GM12801 (cell line): Measurements from ENCODE around the gene SPINT2.

Source experiments
- TF ChIP-seq, protein P1 (sequence below): IDR thresholded peaks from one replicate; pipeline ENCODE4 v1.5.1; 2011; ENCODE audit warnings: control low read depth; ENCODE audit not compliant: insufficient read length; ENCODE audit errors: extremely low read depth

Gene SPINT2

DNA sequence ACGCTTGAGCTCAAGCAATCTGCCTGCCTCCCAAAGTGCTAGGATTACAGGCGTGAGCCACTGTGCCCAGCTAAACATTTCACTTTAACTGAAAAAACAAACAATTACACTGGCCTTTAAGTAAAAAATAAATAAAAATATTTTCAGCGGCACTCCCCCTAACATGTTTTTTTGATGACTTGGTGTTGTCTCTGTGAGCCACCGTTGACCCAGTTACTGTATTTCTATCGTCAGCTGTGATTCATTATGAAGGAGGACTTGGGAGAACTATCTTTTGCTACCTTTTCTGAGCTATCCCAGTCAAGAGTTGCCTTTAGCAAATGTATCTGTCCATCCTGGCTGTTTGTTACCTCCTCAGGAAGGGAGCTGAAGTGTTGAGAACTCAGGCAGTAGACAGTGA, 21.2 kb downstream of the SPINT2 start:
- TF ChIP-seq, protein P1, sequence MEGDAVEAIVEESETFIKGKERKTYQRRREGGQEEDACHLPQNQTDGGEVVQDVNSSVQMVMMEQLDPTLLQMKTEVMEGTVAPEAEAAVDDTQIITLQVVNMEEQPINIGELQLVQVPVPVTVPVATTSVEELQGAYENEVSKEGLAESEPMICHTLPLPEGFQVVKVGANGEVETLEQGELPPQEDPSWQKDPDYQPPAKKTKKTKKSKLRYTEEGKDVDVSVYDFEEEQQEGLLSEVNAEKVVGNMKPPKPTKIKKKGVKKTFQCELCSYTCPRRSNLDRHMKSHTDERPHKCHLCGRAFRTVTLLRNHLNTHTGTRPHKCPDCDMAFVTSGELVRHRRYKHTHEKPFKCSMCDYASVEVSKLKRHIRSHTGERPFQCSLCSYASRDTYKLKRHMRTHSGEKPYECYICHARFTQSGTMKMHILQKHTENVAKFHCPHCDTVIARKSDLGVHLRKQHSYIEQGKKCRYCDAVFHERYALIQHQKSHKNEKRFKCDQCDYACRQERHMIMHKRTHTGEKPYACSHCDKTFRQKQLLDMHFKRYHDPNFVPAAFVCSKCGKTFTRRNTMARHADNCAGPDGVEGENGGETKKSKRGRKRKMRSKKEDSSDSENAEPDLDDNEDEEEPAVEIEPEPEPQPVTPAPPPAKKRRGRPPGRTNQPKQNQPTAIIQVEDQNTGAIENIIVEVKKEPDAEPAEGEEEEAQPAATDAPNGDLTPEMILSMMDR: no peak

DNA sequence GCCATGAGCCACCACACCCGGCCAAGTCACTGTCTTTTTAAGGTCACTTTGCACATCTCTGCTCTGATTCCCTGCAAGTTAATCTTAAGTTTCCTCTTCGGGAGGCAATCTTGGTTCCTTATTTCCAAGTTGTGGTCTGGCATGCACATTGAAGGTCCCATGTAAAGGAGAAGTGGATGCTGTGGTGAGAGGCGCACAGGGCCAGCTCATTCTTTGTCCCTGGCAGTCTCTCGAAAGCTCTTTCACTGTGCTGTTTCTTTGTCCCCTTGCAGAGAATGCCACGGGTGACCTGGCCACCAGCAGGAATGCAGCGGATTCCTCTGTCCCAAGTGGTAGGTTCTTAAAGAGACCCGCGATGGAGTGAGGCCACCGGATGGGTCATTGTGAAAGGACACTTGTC, 23.2 kb downstream of the SPINT2 start:
- TF ChIP-seq, protein P1: no peak

DNA sequence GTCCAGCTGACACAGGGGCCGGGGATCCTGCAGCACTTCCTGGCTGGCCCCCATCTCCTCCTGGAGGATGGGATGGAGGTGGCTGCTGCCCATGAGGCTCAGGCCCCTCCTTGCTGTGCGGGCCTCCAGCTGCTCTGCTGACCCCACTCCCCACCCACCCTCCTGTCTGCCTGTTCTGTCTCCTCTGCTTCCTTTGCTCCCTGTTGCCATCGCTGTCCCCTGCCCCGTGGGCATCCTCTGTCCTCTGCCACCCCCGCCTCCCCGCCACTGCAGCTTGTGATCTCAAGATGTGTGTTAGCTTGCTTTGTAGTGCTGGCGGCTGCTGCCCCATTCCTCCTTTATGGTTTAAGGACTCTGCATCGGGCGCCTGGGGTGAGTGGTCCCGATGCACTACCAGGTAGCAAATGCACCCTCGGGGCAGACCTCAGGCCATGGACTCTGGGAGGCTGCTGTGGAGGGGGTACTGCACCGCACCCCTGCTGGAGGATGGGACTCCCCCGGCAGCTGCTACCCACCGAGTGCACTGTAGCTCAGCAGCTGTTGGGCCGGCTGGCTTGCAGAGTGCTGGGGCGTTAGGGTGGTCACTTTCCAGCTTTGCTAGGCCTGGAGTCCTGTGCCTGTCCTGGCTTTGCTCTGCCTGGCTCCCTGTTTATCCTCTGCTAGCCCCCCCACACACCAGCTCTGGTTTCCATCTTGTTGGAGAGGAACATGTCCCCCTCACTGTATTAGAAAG, 23.9 kb downstream of the SPINT2 start:
- TF ChIP-seq, protein P1: no peak

DNA sequence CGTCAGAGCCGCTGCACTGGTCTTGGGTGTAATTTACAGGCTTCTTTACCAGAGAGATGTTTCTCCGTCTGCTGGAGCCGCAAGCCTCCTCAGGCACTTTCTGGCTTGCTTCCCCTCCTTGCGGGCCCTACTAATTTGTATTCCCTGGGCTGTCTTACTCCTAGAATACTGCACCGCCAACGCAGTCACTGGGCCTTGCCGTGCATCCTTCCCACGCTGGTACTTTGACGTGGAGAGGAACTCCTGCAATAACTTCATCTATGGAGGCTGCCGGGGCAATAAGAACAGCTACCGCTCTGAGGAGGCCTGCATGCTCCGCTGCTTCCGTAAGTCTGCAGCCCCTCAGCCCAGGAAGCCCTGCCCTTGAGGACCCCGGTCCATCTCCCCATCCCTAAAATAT, 25.6 kb downstream of the SPINT2 start:
- TF ChIP-seq, protein P1: no peak

DNA sequence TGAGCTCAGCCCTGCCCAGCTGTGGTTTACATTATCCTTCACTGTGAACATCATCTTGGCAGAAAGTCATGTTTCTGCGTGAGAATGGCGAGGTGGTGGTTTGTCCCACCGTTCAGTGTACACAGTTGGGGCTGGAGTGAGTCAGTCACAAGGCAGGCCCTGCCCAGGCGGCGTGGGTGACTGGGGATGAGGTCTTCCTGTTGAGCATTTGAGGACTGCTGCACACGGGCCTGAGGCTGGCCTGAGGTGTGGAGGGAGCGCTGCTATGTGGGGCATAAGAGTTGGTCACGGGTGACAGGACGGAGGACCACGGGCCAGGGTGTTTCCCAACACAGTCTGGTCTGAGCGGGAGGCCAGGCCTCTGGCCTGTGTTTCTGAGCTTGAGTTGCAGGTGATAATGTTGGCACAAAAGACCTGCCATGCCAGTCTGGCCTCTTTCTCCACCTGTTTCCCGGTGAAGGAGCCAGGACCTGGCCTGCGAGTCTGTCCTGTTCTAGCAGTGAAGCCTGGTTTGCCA, 26.3 kb downstream of the SPINT2 start:
- TF ChIP-seq, protein P1: no peak

DNA sequence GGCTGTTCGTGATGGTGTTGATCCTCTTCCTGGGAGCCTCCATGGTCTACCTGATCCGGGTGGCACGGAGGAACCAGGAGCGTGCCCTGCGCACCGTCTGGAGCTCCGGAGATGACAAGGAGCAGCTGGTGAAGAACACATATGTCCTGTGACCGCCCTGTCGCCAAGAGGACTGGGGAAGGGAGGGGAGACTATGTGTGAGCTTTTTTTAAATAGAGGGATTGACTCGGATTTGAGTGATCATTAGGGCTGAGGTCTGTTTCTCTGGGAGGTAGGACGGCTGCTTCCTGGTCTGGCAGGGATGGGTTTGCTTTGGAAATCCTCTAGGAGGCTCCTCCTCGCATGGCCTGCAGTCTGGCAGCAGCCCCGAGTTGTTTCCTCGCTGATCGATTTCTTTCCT, 27.5 kb downstream of the SPINT2 start:
- TF ChIP-seq, protein P1: no peak

DNA sequence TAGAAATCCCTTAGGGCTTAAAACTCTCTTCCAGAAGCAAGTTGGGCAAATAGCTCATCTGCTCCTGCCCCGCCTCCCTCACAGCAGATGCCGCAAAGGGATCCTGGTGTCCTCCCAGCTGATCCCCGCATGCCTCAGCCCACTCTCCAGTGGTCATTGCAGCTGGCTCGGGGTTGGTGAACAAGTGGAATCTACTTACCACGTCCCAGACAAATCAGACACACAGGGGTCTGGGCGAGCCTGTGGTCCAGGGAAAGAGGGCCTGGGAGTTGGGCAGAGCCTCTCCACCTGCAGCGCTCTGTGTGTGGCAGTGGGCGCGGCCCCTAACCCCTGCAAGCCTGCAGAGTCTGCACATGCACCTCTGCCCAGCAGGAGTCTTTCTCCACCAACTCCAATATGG, 28.9 kb downstream of the SPINT2 start:
- TF ChIP-seq, protein P1: no peak
